ENCODE measurements around the gene SUZ12. TPM values are rescaled to one million over a fixed set of nuclear protein-coding genes. Genes with fewer than 3 reads are reported as not detected.
"Not testable (repeated sequence)": the region's sequence is repeated elsewhere in the genome, so short reads cannot be mapped to it uniquely, and the experiment has no call there.

The SUZ12 gene
- total RNA-seq, 4 donors from 2014 or later = 19.9 to 32.1 (median 23.8) TPM

DNA sequence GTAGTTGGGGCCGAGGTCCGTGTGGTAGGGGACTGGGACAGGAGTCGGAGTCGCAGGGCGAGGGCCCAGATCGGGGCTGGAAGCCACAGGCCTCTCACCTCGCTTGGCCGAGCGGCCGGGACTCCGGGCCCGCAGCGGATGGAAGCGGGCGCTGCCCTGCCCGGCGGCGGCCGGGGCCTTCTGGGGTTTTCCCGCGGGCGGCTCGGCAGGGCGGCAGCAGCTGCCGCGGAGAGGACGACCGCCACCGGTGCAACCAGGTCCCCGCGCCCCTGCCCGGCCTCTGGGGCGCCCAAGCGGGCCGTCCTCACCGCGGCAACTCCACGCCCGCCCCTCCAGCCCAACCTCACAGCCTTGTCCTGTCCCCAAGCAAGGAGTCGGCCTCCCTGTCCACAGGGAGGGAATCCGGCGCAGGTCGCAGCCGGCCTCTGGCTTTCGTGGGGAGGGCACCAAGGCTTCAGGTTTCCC, 19.7 kb upstream of the SUZ12 start:
- peaks cover 0 to 8% of the 10 kb centered on the region in 2 donors for H3K4me1 ChIP-seq
- no peak for DNase-seq
- no peaks in the 10 kb centered on the region for H3K27me3 ChIP-seq
- no peaks in the 10 kb centered on the region for H3K36me3 ChIP-seq
- TF ChIP-seq POLR2A (IDR thresholded peaks at IDR 0.05) = no peak
- TF ChIP-seq, protein P1, sequence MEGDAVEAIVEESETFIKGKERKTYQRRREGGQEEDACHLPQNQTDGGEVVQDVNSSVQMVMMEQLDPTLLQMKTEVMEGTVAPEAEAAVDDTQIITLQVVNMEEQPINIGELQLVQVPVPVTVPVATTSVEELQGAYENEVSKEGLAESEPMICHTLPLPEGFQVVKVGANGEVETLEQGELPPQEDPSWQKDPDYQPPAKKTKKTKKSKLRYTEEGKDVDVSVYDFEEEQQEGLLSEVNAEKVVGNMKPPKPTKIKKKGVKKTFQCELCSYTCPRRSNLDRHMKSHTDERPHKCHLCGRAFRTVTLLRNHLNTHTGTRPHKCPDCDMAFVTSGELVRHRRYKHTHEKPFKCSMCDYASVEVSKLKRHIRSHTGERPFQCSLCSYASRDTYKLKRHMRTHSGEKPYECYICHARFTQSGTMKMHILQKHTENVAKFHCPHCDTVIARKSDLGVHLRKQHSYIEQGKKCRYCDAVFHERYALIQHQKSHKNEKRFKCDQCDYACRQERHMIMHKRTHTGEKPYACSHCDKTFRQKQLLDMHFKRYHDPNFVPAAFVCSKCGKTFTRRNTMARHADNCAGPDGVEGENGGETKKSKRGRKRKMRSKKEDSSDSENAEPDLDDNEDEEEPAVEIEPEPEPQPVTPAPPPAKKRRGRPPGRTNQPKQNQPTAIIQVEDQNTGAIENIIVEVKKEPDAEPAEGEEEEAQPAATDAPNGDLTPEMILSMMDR (IDR thresholded peaks at IDR 0.05) = no peak
- no peak overlapping the region for H3K4me3 ChIP-seq (replicated peaks in 1 of 3)
- WGBS, 2 donors = 20 to 25% methylated on average over 1 to 8 of the region's 45 CpGs
- H3K27ac ChIP-seq = no peak overlapping the region
- H3K9me3 ChIP-seq = no peaks in the 10 kb centered on the region
- intact Hi-C loops (cut with DNase I) = no loop called here

DNA sequence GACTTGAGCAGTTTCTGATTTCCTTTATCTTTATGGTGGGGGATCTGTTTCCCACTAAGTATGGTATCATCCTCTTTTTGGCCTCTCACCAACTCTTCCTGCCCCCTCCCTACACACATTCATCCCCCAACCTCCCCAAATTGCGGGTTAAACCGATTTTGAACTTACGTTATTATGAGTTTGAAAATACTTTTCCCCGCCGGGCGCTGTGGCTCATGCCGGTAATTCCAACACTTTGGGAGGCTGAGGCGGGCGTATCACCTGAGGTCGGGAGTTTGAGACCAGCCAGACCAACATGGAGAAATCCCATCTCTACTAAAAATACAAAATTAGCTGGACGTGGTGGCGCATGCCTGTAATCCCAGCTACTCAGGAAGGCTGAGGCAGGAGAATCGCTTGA, 19.1 kb upstream of the SUZ12 start:
- H3K36me3 ChIP-seq; H3K4me1 ChIP-seq; intact Hi-C loops (cut with DNase I); DNase-seq; H3K4me3 ChIP-seq (replicated peaks in 1 of 3); H3K27me3 ChIP-seq; H3K9me3 ChIP-seq; H3K27ac ChIP-seq: not testable (repeated sequence)
- 96 to 98% methylated on average over 13 of the region's 13 CpGs for WGBS, 2 donors

DNA sequence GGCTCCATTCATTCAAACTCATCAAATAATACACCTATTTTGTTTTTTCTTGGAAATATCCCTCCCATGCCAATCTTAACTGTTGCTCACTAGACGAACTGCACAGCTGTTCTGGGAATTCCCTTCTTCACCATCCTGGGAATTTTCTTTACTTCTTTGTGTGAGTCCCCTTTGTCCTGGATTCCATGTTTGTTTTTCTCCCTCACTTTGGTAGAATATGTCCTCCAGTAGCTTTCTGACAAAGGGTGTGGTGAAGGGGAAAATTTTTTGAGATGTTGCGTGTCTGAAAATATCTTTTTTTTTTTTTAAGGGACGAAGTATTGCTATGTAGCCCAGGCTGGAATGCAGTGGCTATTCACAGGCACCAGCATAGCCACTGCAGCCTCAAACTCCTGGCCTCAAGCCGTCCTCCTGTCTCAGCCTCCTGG, 18.1 kb upstream of the SUZ12 start:
- H3K27me3 ChIP-seq = no peaks in the 10 kb centered on the region
- H3K36me3 ChIP-seq = no peaks in the 10 kb centered on the region
- no peak overlapping the region for H3K27ac ChIP-seq
- peaks cover 0 to 8% of the 10 kb centered on the region in 2 donors for H3K4me1 ChIP-seq
- 83 to 86% methylated on average over 4 of the region's 4 CpGs for WGBS, 2 donors
- TF ChIP-seq POLR2A (IDR thresholded peaks at IDR 0.05) = no peak
- TF ChIP-seq, protein P1 (IDR thresholded peaks at IDR 0.05) = no peak
- no peak overlapping the region for H3K4me3 ChIP-seq (replicated peaks in 1 of 3)
- DNase-seq = no peak
- H3K9me3 ChIP-seq = no peaks in the 10 kb centered on the region
- intact Hi-C loops (cut with DNase I) = no loop called here

DNA sequence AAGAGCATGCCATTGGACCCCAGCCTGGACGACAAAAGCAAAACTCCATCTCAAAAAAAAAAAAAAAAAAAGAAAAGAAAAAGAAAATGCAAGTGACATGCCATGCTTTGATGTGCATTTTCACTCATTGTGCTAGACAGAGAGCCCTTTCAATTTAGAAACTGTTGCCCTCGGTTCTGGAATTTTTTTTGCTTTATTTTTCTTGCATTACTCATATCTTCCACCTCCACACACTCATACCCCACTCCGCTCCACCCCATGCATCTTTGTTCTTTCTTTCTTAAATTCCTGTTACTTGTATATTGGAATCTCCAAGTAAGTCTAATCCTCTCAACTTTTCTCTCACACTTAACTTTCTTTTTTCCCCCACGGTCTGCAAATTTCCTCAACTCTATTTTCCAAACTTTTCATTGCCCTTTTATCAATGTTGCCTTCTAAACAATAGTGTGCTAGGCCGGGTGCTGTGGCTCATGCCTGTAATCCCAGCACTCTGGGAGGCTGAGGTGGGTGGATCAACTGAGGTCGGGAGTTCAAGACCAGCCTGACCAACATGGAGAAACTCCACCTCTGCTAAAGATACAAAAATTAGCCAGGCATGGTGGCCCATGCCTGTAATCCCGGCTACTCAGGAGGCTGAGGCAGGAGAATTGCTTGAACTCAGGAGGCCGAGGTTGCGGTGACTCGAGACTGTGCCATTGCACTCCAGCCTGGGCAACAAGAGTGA, 16.8 kb upstream of the SUZ12 start:
- H3K27me3 ChIP-seq = no peaks in the 10 kb centered on the region
- no peak for DNase-seq
- H3K4me1 ChIP-seq = peaks cover 0 to 8% of the 10 kb centered on the region in 2 donors
- no peak overlapping the region for H3K27ac ChIP-seq
- no peaks in the 10 kb centered on the region for H3K36me3 ChIP-seq
- no peak overlapping the region for H3K4me3 ChIP-seq (replicated peaks in 1 of 3)
- intact Hi-C loops (cut with DNase I) = no loop called here
- WGBS, 2 donors = 84 to 85% methylated on average over 10 of the region's 10 CpGs
- H3K9me3 ChIP-seq = no peaks in the 10 kb centered on the region
- TF ChIP-seq POLR2A (IDR thresholded peaks at IDR 0.05) = no peak
- TF ChIP-seq, protein P1 (IDR thresholded peaks at IDR 0.05) = no peak

DNA sequence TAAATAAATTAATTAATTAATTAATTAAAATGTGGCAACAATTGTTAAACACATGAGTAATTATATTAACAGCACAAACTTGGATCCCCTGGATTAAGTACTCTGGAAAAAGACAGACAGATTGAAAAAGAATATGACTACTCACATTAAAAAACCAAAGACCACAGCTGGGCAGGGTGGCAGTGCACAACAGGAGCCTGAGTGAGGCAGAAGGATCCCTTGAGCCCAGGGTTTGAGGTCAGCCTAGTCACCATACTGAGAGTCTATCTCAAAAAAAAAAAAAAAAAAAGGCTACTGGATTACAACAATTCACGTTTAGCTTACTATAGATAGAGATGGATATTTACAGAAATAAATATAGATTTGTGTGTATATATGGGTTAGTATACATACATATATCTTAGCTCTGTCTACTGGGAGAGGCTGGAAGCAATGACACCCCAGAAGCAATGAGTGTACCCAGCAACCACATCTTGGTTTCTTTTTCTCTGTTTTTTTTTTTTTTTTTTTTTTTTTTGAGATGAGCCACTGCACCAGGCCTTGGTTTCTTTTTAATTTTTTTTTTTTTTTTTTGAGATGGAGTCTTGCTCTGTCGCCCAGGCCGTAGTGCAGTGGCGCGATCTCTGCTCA, 10.6 kb upstream of the SUZ12 start:
- H3K27ac ChIP-seq = no peak overlapping the region
- H3K9me3 ChIP-seq = no peaks in the 10 kb centered on the region
- 90 to 93% methylated on average over 5 of the region's 5 CpGs for whole genome bisulfite sequencing, 2 donors
- TF ChIP-seq, protein P1 (IDR thresholded peaks at IDR 0.05) = no peak
- no peak for TF ChIP-seq POLR2A (IDR thresholded peaks at IDR 0.05)
- no peaks in the 10 kb centered on the region for H3K4me1 ChIP-seq
- no peak for DNase-seq
- no peaks in the 10 kb centered on the region for H3K36me3 ChIP-seq
- no peak overlapping the region for H3K4me3 ChIP-seq (replicated peaks in 1 of 3)
- intact Hi-C loops (cut with DNase I) = no loop called here
- no peaks in the 10 kb centered on the region for H3K27me3 ChIP-seq

All from thyroid gland (tissue), 4 donors.